Osteoblast (primary cell): ENCODE measurements around the gene NPR3. TPM values are rescaled to one million over a fixed set of nuclear protein-coding genes. Genes with fewer than 3 reads are reported as not detected.

ENCODE experiments used
- DNase-seq: peaks from one replicate; pipeline ENCODE4 v3.0.0; 2011; ENCODE audit warnings: low spot score, mixed read lengths; ENCODE audit not compliant: insufficient read length; ENCODE audit errors: missing footprints
- H2AFZ ChIP-seq: 2 replicates; pipeline ENCODE4 v1.6.0; 2011; ENCODE audit warnings: mild to moderate bottlenecking, low read length
- H3K27ac ChIP-seq: 2 replicates; pipeline ENCODE4 v1.5.1; 2011; ENCODE audit warnings: mild to moderate bottlenecking, low read depth, low read length, moderate library complexity
- H3K27me3 ChIP-seq: 2 replicates; pipeline ENCODE4 v1.6.0; 2012; ENCODE audit warnings: mild to moderate bottlenecking, control low read depth, inconsistent platforms, low read length, moderate library complexity; ENCODE audit not compliant: insufficient read depth
- H3K36me3 ChIP-seq: 2 replicates; pipeline ENCODE4 v1.5.1; 2011; ENCODE audit warnings: mild to moderate bottlenecking, low read length, control low read depth, moderate library complexity; ENCODE audit not compliant: insufficient read depth
- H3K4me1 ChIP-seq: 2 replicates; pipeline ENCODE4 v1.5.1; 2011; ENCODE audit warnings: mild to moderate bottlenecking, low read length, control low read depth, moderate library complexity; ENCODE audit not compliant: insufficient read depth
- H3K4me2 ChIP-seq: 2 replicates; pipeline ENCODE4 v1.6.0; 2011; ENCODE audit warnings: mild to moderate bottlenecking, low read length; ENCODE audit not compliant: insufficient read depth
- H3K4me3 ChIP-seq: fragments of 200-600 bp; sonication (generic); 3 replicates; pipeline ENCODE4 v1.5.1; 2012; ENCODE audit warnings: mild to moderate bottlenecking, low read length, inconsistent platforms; ENCODE audit not compliant: insufficient read depth
- H3K79me2 ChIP-seq: 2 replicates; pipeline ENCODE4 v1.6.0; 2012; ENCODE audit warnings: mild to moderate bottlenecking, low read length, control low read depth, inconsistent platforms; ENCODE audit not compliant: insufficient read depth
- H3K9me3 ChIP-seq: 2 replicates; pipeline ENCODE4 v1.5.1; 2011; ENCODE audit warnings: low read depth, low read length, control low read depth
- H4K20me1 ChIP-seq: 2 replicates; pipeline ENCODE4 v1.6.0; 2012; ENCODE audit warnings: mild to moderate bottlenecking, low read length, control low read depth; ENCODE audit not compliant: insufficient read depth
- CTCF ChIP-seq: IDR thresholded peaks from 2 replicates; pipeline ENCODE4 v1.5.1; 2011; ENCODE audit warnings: mild to moderate bottlenecking, low read depth, low read length, moderate library complexity; ENCODE audit errors: extremely low read depth
- total RNA-seq: library from RNA; depleted of rRNA; stranded (reverse); fragments of >200 nt; gene quantifications from 2 replicates; pipeline ENCODE4 v1.2.3, GENCODE V29; 2012

Gene NPR3
- total RNA-seq, 1 donor: 92.3 TPM

GRCh38 chr5:32805971-32806638 is 95.0 kb downstream of the NPR3 start:
- Histone ChIP-seq H3K4me2 (peak overlapping the region; percentile 61), H3K27me3 (no peaks in the 10 kb centered on the region), H4K20me1 (no peaks in the 10 kb centered on the region), H3K36me3 (no peaks in the 10 kb centered on the region), H3K9me3 (no peaks in the 10 kb centered on the region), H3K4me3 (no peak overlapping the region), H3K27ac (peak overlapping the region; percentile 99), H3K4me1 (peaks cover 38% of the 10 kb centered on the region), H2AFZ (peak overlapping the region; percentile 8), H3K79me2 (no peaks in the 10 kb centered on the region)
- no peak for TF ChIP-seq CTCF
- peak; percentile 49 for DNase-seq

GRCh38 chr5:32808783-32809182 is 97.7 kb downstream of the NPR3 start:
- Histone ChIP-seq H3K4me3 (no peak overlapping the region), H4K20me1 (no peaks in the 10 kb centered on the region), H3K36me3 (no peaks in the 10 kb centered on the region), H3K4me2 (no peak overlapping the region), H3K27ac (peak overlapping the region; percentile 20), H2AFZ (no peak overlapping the region), H3K9me3 (no peaks in the 10 kb centered on the region), H3K27me3 (no peaks in the 10 kb centered on the region), H3K79me2 (no peaks in the 10 kb centered on the region), H3K4me1 (peaks cover 49% of the 10 kb centered on the region)
- no peak for DNase-seq
- no peak for TF ChIP-seq CTCF

- no peak for DNase-seq
- H4K20me1 ChIP-seq: no peaks in the 10 kb centered on the region
- no peak overlapping the region for H2AFZ ChIP-seq
- H3K36me3 ChIP-seq: no peaks in the 10 kb centered on the region
- no peaks in the 10 kb centered on the region for H3K9me3 ChIP-seq
- peak overlapping the region; percentile 36 for H3K4me2 ChIP-seq
- peak overlapping the region; percentile 88 for H3K27ac ChIP-seq
- no peaks in the 10 kb centered on the region for H3K79me2 ChIP-seq
- no peak for TF ChIP-seq CTCF
- H3K4me3 ChIP-seq: no peak overlapping the region
- peaks cover 56% of the 10 kb centered on the region for H3K4me1 ChIP-seq
- H3K27me3 ChIP-seq: no peaks in the 10 kb centered on the region
Observed at GRCh38 chr5:32810804-32811203, 99.7 kb downstream of the NPR3 start.

GRCh38 chr5:32812399-32812798 is 101.3 kb downstream of the NPR3 start:
- Histone ChIP-seq H3K27me3 (no peaks in the 10 kb centered on the region), H3K4me2 (no peak overlapping the region), H3K79me2 (no peaks in the 10 kb centered on the region), H3K4me1 (peaks cover 44% of the 10 kb centered on the region), H3K4me3 (no peak overlapping the region), H2AFZ (no peak overlapping the region), H3K27ac (no peak overlapping the region), H3K36me3 (no peaks in the 10 kb centered on the region), H4K20me1 (no peaks in the 10 kb centered on the region), H3K9me3 (no peaks in the 10 kb centered on the region)
- no peak for TF ChIP-seq CTCF
- no peak for DNase-seq
